ENCODE measurements around the gene NEGR1.

GRCh38 chr1:71733121-71733520 lies 549.2 kb downstream of the NEGR1 start:
- TF ChIP-seq CTCF (IDR thresholded peaks at IDR 0.05; ENCODE audit: low read depth, low read length) = no peak
- TF ChIP-seq MAX (IDR thresholded peaks at IDR 0.05; ENCODE audit: low read depth, low read length) = no peak

All from NB4 (cell line).